ENCODE measurements around the gene STIMATE. TPM values are rescaled to one million over a fixed set of nuclear protein-coding genes. Genes with fewer than 3 reads are reported as not detected.

The STIMATE gene
- total RNA-seq, 2 donors from 2014 or later = 45.2 to 75.1 TPM

DNA sequence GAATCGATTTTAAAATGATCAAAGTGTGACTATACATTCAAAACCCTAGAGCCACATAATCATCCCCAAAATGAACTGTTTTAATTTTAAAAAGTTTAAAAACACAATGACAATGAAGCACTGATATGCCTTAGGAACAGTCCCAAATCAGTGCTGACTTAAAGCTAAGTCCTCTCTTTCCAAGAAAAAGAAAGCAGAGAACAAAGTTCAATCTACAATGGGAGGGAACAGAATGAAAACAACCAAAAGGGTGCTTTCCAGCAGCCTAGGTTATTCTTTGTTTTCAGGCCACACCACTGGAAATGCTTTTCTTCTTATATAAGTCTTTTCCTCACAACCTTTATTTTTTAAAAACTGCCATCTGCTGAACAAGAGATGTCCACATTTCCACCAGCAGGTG, 7.2 kb upstream of the STIMATE start:
- Histone ChIP-seq H3K36me3 (peaks cover 12% of the 10 kb centered on the region), H3K4me1 (ENCODE audit: control insufficient read depth in 1 of 2, low read depth in 2 of 2) (no peaks in the 10 kb centered on the region), H3K27ac (no peak overlapping the region), H3K9me3 (no peaks in the 10 kb centered on the region), H3K4me3 (no peak overlapping the region), H3K27me3 (replicated peaks; ENCODE audit: insufficient read depth) (no peaks in the 10 kb centered on the region)
- TF ChIP-seq, protein P1, sequence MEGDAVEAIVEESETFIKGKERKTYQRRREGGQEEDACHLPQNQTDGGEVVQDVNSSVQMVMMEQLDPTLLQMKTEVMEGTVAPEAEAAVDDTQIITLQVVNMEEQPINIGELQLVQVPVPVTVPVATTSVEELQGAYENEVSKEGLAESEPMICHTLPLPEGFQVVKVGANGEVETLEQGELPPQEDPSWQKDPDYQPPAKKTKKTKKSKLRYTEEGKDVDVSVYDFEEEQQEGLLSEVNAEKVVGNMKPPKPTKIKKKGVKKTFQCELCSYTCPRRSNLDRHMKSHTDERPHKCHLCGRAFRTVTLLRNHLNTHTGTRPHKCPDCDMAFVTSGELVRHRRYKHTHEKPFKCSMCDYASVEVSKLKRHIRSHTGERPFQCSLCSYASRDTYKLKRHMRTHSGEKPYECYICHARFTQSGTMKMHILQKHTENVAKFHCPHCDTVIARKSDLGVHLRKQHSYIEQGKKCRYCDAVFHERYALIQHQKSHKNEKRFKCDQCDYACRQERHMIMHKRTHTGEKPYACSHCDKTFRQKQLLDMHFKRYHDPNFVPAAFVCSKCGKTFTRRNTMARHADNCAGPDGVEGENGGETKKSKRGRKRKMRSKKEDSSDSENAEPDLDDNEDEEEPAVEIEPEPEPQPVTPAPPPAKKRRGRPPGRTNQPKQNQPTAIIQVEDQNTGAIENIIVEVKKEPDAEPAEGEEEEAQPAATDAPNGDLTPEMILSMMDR (IDR thresholded peaks at IDR 0.05) = no peak
- DNase-seq (ENCODE audit: low spot score) = no peak
- no peak for ATAC-seq (ENCODE audit: insufficient number of reproducible peaks, low FRiP score, low read depth)

DNA sequence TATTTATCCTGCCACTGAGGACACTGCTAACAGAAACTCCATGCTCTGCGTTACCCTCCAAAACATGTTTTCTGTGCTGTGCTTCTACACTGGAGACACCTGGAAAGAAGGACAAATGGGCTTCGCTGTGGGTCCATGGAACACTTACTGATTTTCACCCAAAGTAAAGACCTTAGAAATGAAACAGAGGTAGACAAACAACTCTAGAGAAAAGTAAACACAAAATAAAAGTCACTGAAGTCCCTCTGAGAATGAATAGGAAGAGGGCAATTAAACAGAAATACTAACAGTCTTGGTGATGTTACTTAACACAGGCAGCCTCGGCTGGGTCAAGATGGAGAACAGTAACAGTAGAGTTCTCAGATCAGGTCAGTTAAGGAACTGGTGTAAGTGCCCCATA, 6.7 kb upstream of the STIMATE start:
- no peak overlapping the region for H3K4me3 ChIP-seq
- ATAC-seq (ENCODE audit: insufficient number of reproducible peaks, low FRiP score, low read depth) (no peak), DNase-seq (ENCODE audit: low spot score) (no peak)
- peaks cover 12% of the 10 kb centered on the region for H3K36me3 ChIP-seq
- no peaks in the 10 kb centered on the region for H3K9me3 ChIP-seq
- TF ChIP-seq, protein P1 (IDR thresholded peaks at IDR 0.05) = no peak
- H3K27me3 ChIP-seq (replicated peaks; ENCODE audit: insufficient read depth) = no peaks in the 10 kb centered on the region
- no peak overlapping the region for H3K27ac ChIP-seq
- H3K4me1 ChIP-seq (ENCODE audit: control insufficient read depth in 1 of 2, low read depth in 2 of 2) = no peaks in the 10 kb centered on the region

DNA sequence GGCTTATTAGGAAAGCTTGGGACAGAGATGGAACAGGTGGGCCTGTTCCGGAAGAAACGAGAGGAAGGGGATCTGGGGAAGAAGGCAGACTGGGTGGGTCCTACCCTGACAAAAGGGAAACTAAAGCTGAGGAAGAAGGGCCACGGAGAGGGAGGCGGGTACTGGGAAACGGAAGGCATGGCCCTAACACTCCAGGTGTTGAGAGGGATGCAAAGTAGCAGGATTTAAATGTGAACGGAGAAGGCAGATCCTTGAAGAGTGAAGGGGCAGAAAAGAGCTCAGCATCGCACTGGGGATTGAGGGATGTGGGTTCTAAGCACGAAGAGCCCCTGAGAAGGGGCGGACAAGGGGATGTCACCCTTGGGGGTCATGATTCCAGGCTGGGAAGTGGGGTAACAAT, 735 bp downstream of the STIMATE start:
- no peaks in the 10 kb centered on the region for H3K36me3 ChIP-seq
- peaks cover 53 to 55% of the 10 kb centered on the region in 2 donors for H3K4me1 ChIP-seq (ENCODE audit: control insufficient read depth in 1 of 2, low read depth in 2 of 2)
- H3K9me3 ChIP-seq = no peaks in the 10 kb centered on the region
- H3K4me3 ChIP-seq = peak overlapping the region; percentile 87
- H3K27ac ChIP-seq = peak overlapping the region; percentile 87 to 92
- DNase-seq (ENCODE audit: low spot score) = no peak
- no peaks in the 10 kb centered on the region for H3K27me3 ChIP-seq (replicated peaks; ENCODE audit: insufficient read depth)
- ATAC-seq (ENCODE audit: insufficient number of reproducible peaks, low FRiP score, low read depth) = no peak
- TF ChIP-seq, protein P1 (IDR thresholded peaks at IDR 0.05) = no peak

DNA sequence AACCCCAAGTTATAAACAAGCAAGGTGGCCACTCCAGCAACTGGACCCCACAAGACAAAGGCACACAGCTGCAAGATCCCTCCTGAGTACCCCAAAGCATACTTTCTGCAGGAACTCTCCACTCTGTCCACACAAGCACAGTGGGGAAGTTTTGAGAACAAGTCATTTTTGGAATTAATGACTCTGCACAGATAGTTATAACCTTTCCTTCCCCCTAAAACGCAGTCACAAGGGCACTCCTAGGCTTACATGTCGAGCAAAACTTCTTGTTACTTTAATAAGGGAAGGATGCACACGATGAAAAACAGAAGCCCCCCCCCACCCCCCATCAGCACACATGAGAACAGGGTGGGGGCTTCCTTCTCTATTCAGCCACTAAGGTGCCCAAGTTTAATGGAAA, 1.2 kb downstream of the STIMATE start:
- ATAC-seq (ENCODE audit: insufficient number of reproducible peaks, low FRiP score, low read depth) (no peak), DNase-seq (ENCODE audit: low spot score) (no peak)
- H3K36me3 ChIP-seq = no peaks in the 10 kb centered on the region
- H3K4me3 ChIP-seq = peak overlapping the region; percentile 87
- H3K4me1 ChIP-seq (ENCODE audit: control insufficient read depth in 1 of 2, low read depth in 2 of 2) = peaks cover 58 to 59% of the 10 kb centered on the region in 2 donors
- TF ChIP-seq, protein P1 (IDR thresholded peaks at IDR 0.05) = no peak
- no peaks in the 10 kb centered on the region for H3K27me3 ChIP-seq (replicated peaks; ENCODE audit: insufficient read depth)
- H3K27ac ChIP-seq = peak overlapping the region; percentile 87 to 92
- H3K9me3 ChIP-seq = no peaks in the 10 kb centered on the region

DNA sequence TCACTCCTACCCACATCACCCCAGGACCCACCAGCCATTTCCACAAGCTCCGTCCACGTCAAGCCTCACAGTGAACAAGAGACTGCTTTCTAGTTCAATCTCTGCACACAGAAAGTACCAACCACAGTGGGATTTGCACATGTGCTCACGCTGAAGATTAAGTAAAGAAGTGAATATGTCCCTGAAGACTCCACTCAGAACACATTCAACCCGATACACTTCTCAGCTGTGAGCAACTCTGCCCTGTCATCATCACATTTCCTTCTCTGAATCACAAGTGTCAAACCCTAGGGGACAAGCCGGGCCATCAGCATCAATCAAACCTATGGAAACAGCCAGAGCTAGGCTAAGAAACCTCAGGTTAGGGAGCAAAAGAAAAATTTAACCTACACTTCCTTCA, 1.9 kb downstream of the STIMATE start:
- peaks cover 64 to 65% of the 10 kb centered on the region in 2 donors for H3K4me1 ChIP-seq (ENCODE audit: control insufficient read depth in 1 of 2, low read depth in 2 of 2)
- H3K27ac ChIP-seq = peak overlapping the region; percentile 87 to 92
- no peaks in the 10 kb centered on the region for H3K36me3 ChIP-seq
- TF ChIP-seq, protein P1 (IDR thresholded peaks at IDR 0.05) = no peak
- ATAC-seq (ENCODE audit: insufficient number of reproducible peaks, low FRiP score, low read depth) = no peak
- no peak for DNase-seq (ENCODE audit: low spot score)
- H3K4me3 ChIP-seq = peak overlapping the region; percentile 87
- no peaks in the 10 kb centered on the region for H3K9me3 ChIP-seq
- no peaks in the 10 kb centered on the region for H3K27me3 ChIP-seq (replicated peaks; ENCODE audit: insufficient read depth)

All from thoracic aorta (tissue), 2 donors.